Psoas muscle (tissue), 8 donors: ENCODE data around the gene CALCR. TPM values are rescaled to one million over a fixed set of nuclear protein-coding genes. Genes with fewer than 3 reads are reported as not detected.

Experiments
- ATAC-seq, 4 donors: fragments of 200-7000 bp; cut with Tn5 transposase; one replicate each; pipeline ENCODE4 v1.9.1; 2020; ENCODE audit warnings: moderate library complexity in 3 of 4, mild to moderate bottlenecking in 2 of 4
- DNase-seq, 2 donors: peaks; one replicate each; pipeline ENCODE4 v3.0.0-alpha.2; 2020
- H3K27ac ChIP-seq: fragments of 200-600 bp; one replicate; pipeline ENCODE4 v1.8.0; 2022
- H3K27me3 ChIP-seq, 3 donors: fragments of 200-600 bp in 1 of 3; one replicate each; pipeline versions ENCODE4 v1.6.1 to v1.8.0; 2013 to 2022; ENCODE audit warnings: low read length in 2 of 3, mild to moderate bottlenecking in 2 of 3, moderate library complexity in 1 of 3; ENCODE audit not compliant: insufficient read depth in 3 of 3
- H3K36me3 ChIP-seq, 2 donors: fragments of 200-600 bp in 1 of 2; one replicate each; pipeline versions ENCODE4 v1.6.1 to v1.8.0; 2013 to 2022; ENCODE audit warnings: low read depth in 1 of 2, mild to moderate bottlenecking in 1 of 2, moderate library complexity in 1 of 2; ENCODE audit not compliant: insufficient read depth in 1 of 2
- H3K4me1 ChIP-seq: fragments of 200-600 bp; one replicate; pipeline ENCODE4 v1.8.0; 2022
- H3K4me3 ChIP-seq: fragments of 200-600 bp; one replicate; pipeline ENCODE4 v1.8.0; 2022; ENCODE audit warnings: mild to moderate bottlenecking
- H3K9me3 ChIP-seq: fragments of 200-600 bp; one replicate; pipeline ENCODE4 v1.8.0; 2022
- WGBS, 3 donors: extraction: QIAGEN DNeasy Blood & Tissue Kit; methylation state at CpG; one replicate each; pipeline versions ENCODE4 v1.1.6 to v1.1.7; 2013; 5-methylcytosine and 5-hydroxymethylcytosine counted together
- intact Hi-C, 2 donors: fragments of 100-400 bp; cut with DNase I; formaldehyde crosslinking; loops; one replicate each; pipeline versions ENCODE4 v1.11.0 to v1.14.2; 2022
- polyA plus RNA-seq, 3 donors: library from polyadenylated mRNA; stranded (reverse); fragments of 200-250 nt; gene quantifications; one replicate each; pipeline ENCODE4 v1.2.3, GENCODE V29; 2013
- total RNA-seq, 4 donors: library from RNA; stranded (reverse); fragmentation: NEBNext Ultra II Directional in 2 of 4; extraction: Animal tissue kit (Norgen Biotek cat#: 25700) in 2 of 4; gene quantifications; one replicate each; pipeline versions ENCODE4 v1.2.1 to v1.2.4, GENCODE V29; 2021 to 2023
- TF ChIP-seq, protein P1 (sequence below): fragments of 200-600 bp; IDR thresholded peaks from one replicate; pipeline ENCODE4 v1.8.0; 2022; ENCODE audit warnings: antibody characterized with exemption
- donor health status: healthy with polysubstance abuse.
- donor health status: DM: no; HTN: no; CAD: no; lungs with moderate emphysema.
- donor health status: Bipolar disorder and iron deficiency.
- donor health status: healthy.
- donor health status: DM: yes; HTN: yes; CAD: no.
- donor health status: DM: no; HTN: no; CAD: no.
- donor health status: DM: no; HTN: no; CAD: no.
- donor health status: DM: yes; HTN: yes; CAD: no.

Gene CALCR
- total and polyA plus RNA-seq, 7 donors: 0.23 to 1.0 (median 0.64) TPM

DNA sequence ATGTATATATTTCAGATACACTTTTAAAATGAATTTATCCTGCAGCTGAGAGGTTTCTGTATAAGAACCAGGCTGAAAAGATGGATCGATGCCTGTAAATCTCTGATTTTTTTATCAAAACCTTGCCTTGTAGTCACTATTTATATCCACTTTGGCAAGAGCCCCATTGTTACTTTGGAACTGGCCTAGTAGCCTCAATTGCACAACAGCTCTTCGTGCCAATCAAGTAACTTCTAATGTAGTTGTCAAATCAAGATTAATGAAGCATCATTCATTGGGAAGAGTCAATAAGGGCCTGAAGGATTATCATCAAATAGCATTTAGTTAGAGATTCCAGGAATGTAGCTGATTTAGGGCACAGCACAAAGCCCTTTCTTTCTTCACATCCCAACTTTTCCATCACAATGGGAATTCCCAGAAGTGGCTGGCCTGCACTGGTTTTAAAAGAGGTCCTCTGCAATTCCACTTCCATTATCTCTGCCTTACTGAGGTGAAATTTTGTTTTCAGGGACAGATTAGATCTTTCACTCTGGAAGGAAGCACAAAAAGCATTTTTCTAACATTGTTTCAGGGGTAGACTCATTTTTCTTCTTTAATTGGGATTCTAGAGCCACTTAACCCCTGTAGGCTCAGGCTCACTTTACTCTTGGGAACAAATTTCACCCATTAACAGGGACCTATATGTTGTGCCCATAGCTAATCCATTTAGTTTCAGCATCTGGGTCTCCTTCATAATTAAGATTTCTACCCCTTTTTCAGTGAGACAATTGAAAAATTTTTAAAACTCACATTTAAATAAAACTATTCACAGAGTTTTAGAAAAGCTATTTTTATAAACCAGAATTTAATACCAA lies 97.8 kb downstream of the CALCR start:
- Histone ChIP-seq H3K4me1 (no peaks in the 10 kb centered on the region), H3K4me3 (no peak overlapping the region), H3K36me3 (no peaks in the 10 kb centered on the region), H3K9me3 (no peaks in the 10 kb centered on the region), H3K27ac (no peak overlapping the region), H3K27me3 (peaks cover 0 to 2% (median 0%) of the 10 kb centered on the region in 3 donors)
- intact Hi-C loops: no loop called here
- DNase-seq (no peak), ATAC-seq (no peak)
- TF ChIP-seq, protein P1, sequence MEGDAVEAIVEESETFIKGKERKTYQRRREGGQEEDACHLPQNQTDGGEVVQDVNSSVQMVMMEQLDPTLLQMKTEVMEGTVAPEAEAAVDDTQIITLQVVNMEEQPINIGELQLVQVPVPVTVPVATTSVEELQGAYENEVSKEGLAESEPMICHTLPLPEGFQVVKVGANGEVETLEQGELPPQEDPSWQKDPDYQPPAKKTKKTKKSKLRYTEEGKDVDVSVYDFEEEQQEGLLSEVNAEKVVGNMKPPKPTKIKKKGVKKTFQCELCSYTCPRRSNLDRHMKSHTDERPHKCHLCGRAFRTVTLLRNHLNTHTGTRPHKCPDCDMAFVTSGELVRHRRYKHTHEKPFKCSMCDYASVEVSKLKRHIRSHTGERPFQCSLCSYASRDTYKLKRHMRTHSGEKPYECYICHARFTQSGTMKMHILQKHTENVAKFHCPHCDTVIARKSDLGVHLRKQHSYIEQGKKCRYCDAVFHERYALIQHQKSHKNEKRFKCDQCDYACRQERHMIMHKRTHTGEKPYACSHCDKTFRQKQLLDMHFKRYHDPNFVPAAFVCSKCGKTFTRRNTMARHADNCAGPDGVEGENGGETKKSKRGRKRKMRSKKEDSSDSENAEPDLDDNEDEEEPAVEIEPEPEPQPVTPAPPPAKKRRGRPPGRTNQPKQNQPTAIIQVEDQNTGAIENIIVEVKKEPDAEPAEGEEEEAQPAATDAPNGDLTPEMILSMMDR: no peak
- WGBS, 3 donors: 26 to 54% (median 45%) methylated on average over 2 of the region's 2 CpGs

DNA sequence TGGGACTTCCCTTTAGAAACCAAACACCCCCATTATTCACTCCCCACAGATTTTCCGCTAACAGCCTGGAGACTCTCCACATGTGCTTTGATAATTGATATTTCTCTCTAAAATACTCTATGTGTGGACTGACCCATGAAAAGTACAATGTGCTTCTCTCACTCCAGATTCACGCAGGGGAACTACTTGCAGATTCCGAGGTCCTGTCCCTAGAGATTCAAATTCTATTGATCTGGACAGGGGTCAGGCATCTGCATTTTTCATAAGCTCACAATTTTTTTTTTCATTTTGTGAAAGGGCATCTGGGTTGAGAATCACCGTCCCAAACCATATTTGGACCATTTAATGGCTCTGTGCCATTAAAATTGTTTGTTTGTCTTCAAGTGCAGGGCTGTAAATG lies 98.7 kb downstream of the CALCR start:
- Histone ChIP-seq H3K4me1 (no peaks in the 10 kb centered on the region), H3K27ac (no peak overlapping the region), H3K9me3 (no peaks in the 10 kb centered on the region), H3K4me3 (no peak overlapping the region), H3K36me3 (no peaks in the 10 kb centered on the region), H3K27me3 (peaks cover 0 to 2% (median 0%) of the 10 kb centered on the region in 3 donors)
- TF ChIP-seq, protein P1: no peak
- intact Hi-C loops: no loop called here
- no peak for DNase-seq
- ATAC-seq: no peak
- 22 to 44% (median 22%) methylated on average over 4 of the region's 4 CpGs for WGBS, 3 donors

DNA sequence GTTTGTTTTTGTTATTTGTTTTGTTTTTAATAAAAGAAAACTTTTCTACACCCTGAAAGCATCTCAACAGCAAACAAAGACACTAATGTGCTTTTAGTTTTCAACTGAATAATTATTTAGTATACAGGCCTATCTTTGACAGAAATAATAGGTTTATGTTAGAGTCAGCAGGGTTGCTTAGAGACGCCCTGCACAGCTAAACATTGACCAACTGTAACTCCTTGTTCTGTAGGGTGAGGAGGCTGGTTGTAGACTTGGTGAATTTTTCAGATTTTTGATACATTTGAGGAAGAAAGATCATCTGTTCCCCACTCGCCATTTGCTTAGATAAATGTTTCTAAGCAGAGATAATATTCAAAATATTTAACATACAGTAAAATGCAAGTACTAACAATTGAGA lies 103.1 kb downstream of the CALCR start:
- Histone ChIP-seq H3K27ac (no peak overlapping the region), H3K4me1 (no peaks in the 10 kb centered on the region), H3K4me3 (no peak overlapping the region), H3K9me3 (no peaks in the 10 kb centered on the region), H3K27me3 (peaks cover 0 to 1% (median 0%) of the 10 kb centered on the region in 3 donors), H3K36me3 (no peaks in the 10 kb centered on the region)
- ATAC-seq (no peak), DNase-seq (no peak)
- WGBS, 3 donors: 87 to 89% (median 88%) methylated on average over 2 of the region's 2 CpGs
- intact Hi-C loops: no loop called here
- TF ChIP-seq, protein P1: no peak

DNA sequence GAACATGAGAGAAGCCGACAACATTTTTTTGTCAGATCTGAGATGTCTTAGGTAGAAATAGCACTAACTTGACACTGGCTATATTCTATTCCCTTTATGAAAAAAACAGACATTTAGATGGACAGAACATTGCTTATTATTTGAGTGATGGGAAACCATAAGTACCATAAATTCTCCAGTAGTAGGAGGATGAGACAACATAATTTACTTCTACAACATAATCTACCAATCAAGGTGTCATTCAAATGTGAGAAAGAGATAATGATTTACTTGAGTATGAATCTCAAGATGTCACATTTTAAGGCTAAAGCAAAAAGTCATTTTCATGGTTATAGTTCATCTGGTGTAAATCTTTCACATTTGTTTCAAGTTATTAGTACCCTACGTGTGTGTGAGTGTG lies 110.8 kb downstream of the CALCR start:
- DNase-seq (no peak), ATAC-seq (no peak)
- H3K27ac ChIP-seq: no peak overlapping the region
- WGBS, 3 donors: 80 to 89% (median 82%) methylated on average over 2 of the region's 2 CpGs
- H3K4me1 ChIP-seq: no peaks in the 10 kb centered on the region
- no peak overlapping the region for H3K4me3 ChIP-seq
- H3K36me3 ChIP-seq: no peaks in the 10 kb centered on the region
- H3K9me3 ChIP-seq: no peaks in the 10 kb centered on the region
- TF ChIP-seq, protein P1: no peak
- no peaks in the 10 kb centered on the region for H3K27me3 ChIP-seq
- intact Hi-C loops: no loop called here
